Ovary (tissue), 9 donors: Measurements from ENCODE around the gene UPP2. TPM values are rescaled to one million over a fixed set of nuclear protein-coding genes. Genes with fewer than 3 reads are reported as not detected.

Experiments
- DNase-seq, 5 donors: peaks; one replicate each; pipeline ENCODE4 v3.0.0-alpha.2; 2019 to 2020
- H3K27ac ChIP-seq, 2 donors: fragments of 200-600 bp; one replicate each; pipeline versions ENCODE4 v1.5.1 to v1.8.0; 2019 to 2022
- H3K27me3 ChIP-seq: fragments of 200-600 bp; one replicate; pipeline ENCODE4 v1.8.0; 2022
- H3K36me3 ChIP-seq: fragments of 200-600 bp; sonication (generic); one replicate; pipeline ENCODE4 v1.5.1; 2019
- H3K4me1 ChIP-seq: one replicate; pipeline ENCODE4 v1.8.1; 2013; ENCODE audit warnings: mild to moderate bottlenecking, moderate library complexity; ENCODE audit not compliant: insufficient read depth
- H3K4me3 ChIP-seq: fragments of 200-600 bp; sonication (generic); one replicate; pipeline ENCODE4 v1.5.1; 2017
- H3K9me3 ChIP-seq, 2 donors: fragments of 200-600 bp in 1 of 2; sonication (generic) in 1 of 2; one replicate each; pipeline versions ENCODE4 v1.5.1 to v1.8.1; 2013 to 2019; ENCODE audit warnings: mild to moderate bottlenecking in 1 of 2, moderate library complexity in 1 of 2
- CTCF ChIP-seq, 3 donors: fragments of 450-650 bp in 2 of 3; fragments of 200-600 bp in 1 of 3; IDR thresholded peaks; one replicate each; pipeline versions ENCODE4 v1.5.1 to v1.8.0; 2016 to 2022; ENCODE audit warnings: antibody characterized with exemption in 3 of 3, mild to moderate bottlenecking in 1 of 3
- EP300 ChIP-seq: sonication (generic); formaldehyde crosslinking; IDR thresholded peaks from one replicate; pipeline ENCODE4 v1.6.1; 2017; ENCODE audit warnings: antibody characterized with exemption
- POLR2A ChIP-seq: fragments of 450-650 bp; IDR thresholded peaks from one replicate; pipeline ENCODE4 v1.6.1; 2017; ENCODE audit warnings: antibody characterized with exemption, mild to moderate bottlenecking, moderate library complexity
- WGBS, 3 donors: extraction: QIAGEN DNeasy Blood & Tissue Kit in 1 of 3; methylation state at CpG; one replicate each; pipeline versions ENCODE4 v1.1.5 to v1.1.7; 2013 to 2017; 5-methylcytosine and 5-hydroxymethylcytosine counted together
- intact Hi-C, 4 donors: fragments of 100-400 bp; cut with DNase I; formaldehyde crosslinking; loops; one replicate each; pipeline versions ENCODE4 v1.11.0 to v1.15.1; 2022 to 2023
- polyA plus RNA-seq, 2 donors: library from polyadenylated mRNA; stranded (reverse); fragments of 200-250 nt in 1 of 2; fragments of 350-450 nt in 1 of 2; fragmentation: Illumina TruSeq in 1 of 2; extraction: RNeasy Lipid Tissue Mini Kit (QIAGEN cat#74804) in 1 of 2; gene quantifications; one replicate each; pipeline ENCODE4 v1.2.3, GENCODE V29; 2013 to 2014
- total RNA-seq, 7 donors: library from RNA; depleted of rRNA in 2 of 7; stranded (reverse); fragments of >200 nt in 2 of 7; fragmentation: NEBNext Ultra II Directional in 3 of 7; extraction: Animal tissue kit (Norgen Biotek cat#: 25700) in 3 of 7; gene quantifications; one replicate each; pipeline versions ENCODE4 v1.1.0 to v1.2.4, GENCODE V29; 2016 to 2023
- donor health status: DM: no; HTN: no; CAD: no; lungs with moderate emphysema.
- donor health status: DM: no; HTN: no; CAD: no.
- donor health status: Bipolar disorder and iron deficiency.
- donor health status: DM: yes; HTN: yes; CAD: no.
- donor health status: DM: no; HTN: no; CAD: no.
- donor health status: DM: yes; HTN: yes; CAD: no.

Gene UPP2
- total and polyA plus RNA-seq, 9 donors: 0.08 to 0.28 (median 0.16) TPM; not detected in 3

- intact Hi-C loops: no loop called here
- Histone ChIP-seq H3K27me3 (no peaks in the 10 kb centered on the region), H3K27ac (no peak overlapping the region), H3K36me3 (no peaks in the 10 kb centered on the region), H3K9me3 (no peaks in the 10 kb centered on the region), H3K4me1 (no peaks in the 10 kb centered on the region), H3K4me3 (no peak overlapping the region)
- no peak for DNase-seq
- no peak for TF ChIP-seq EP300
- no peak for TF ChIP-seq CTCF (IDR thresholded peaks at IDR 0.05)
- no peak for TF ChIP-seq POLR2A
- WGBS, 3 donors: 90 to 92% (median 91%) methylated on average over 5 of the region's 5 CpGs
Measured at GRCh38 chr2:158061763-158062162, 39.9 kb upstream of the UPP2 start.

GRCh38 chr2:158066046-158066713 is 35.5 kb upstream of the UPP2 start:
- intact Hi-C loops: no loop called here
- DNase-seq: no peak
- Histone ChIP-seq H3K27me3 (no peaks in the 10 kb centered on the region), H3K4me1 (no peaks in the 10 kb centered on the region), H3K9me3 (no peaks in the 10 kb centered on the region), H3K27ac (no peak overlapping the region), H3K36me3 (no peaks in the 10 kb centered on the region), H3K4me3 (no peak overlapping the region)
- 54 to 74% (median 55%) methylated on average over 3 of the region's 3 CpGs for WGBS, 3 donors
- TF ChIP-seq EP300 (no peak), CTCF (IDR thresholded peaks at IDR 0.05) (no peak), POLR2A (no peak)

- intact Hi-C loops: no loop called here
- H3K27me3 ChIP-seq: no peaks in the 10 kb centered on the region
- H3K4me3 ChIP-seq: no peak overlapping the region
- H3K4me1 ChIP-seq: no peaks in the 10 kb centered on the region
- H3K27ac ChIP-seq: no peak overlapping the region
- no peaks in the 10 kb centered on the region for H3K9me3 ChIP-seq
- 90 to 99% (median 95%) methylated on average over 5 of the region's 5 CpGs for WGBS, 3 donors
- no peaks in the 10 kb centered on the region for H3K36me3 ChIP-seq
- no peak for DNase-seq
- no peak for TF ChIP-seq POLR2A
Measured at GRCh38 chr2:158071018-158071417, 30.7 kb upstream of the UPP2 start.

GRCh38 chr2:158072361-158072760 is 29.3 kb upstream of the UPP2 start:
- TF ChIP-seq CTCF (IDR thresholded peaks at IDR 0.05) (no peak), EP300 (no peak), POLR2A (no peak)
- intact Hi-C loops: no loop called here
- Histone ChIP-seq H3K36me3 (no peaks in the 10 kb centered on the region), H3K27ac (no peak overlapping the region), H3K9me3 (no peaks in the 10 kb centered on the region), H3K27me3 (no peaks in the 10 kb centered on the region), H3K4me3 (no peak overlapping the region), H3K4me1 (no peaks in the 10 kb centered on the region)
- DNase-seq: no peak
- 84 to 100% (median 85%) methylated on average over 1 of the region's 1 CpG for WGBS, 3 donors

GRCh38 chr2:158079672-158080071 is 22.0 kb upstream of the UPP2 start:
- H3K4me1 ChIP-seq: no peaks in the 10 kb centered on the region
- no peaks in the 10 kb centered on the region for H3K9me3 ChIP-seq
- intact Hi-C loops: no loop called here
- TF ChIP-seq CTCF (IDR thresholded peaks at IDR 0.05) (no peak), POLR2A (no peak), EP300 (no peak)
- H3K4me3 ChIP-seq: no peak overlapping the region
- H3K27me3 ChIP-seq: no peaks in the 10 kb centered on the region
- H3K36me3 ChIP-seq: no peaks in the 10 kb centered on the region
- no peak for DNase-seq
- no peak overlapping the region for H3K27ac ChIP-seq
- WGBS, 3 donors: 54 to 58% (median 56%) methylated on average over 3 of the region's 3 CpGs
